Transverse colon (tissue), 3 donors: Measurements from ENCODE around the gene ZNRD2.

ENCODE experiments used
- EP300 ChIP-seq: sonication (generic); formaldehyde crosslinking; IDR thresholded peaks from one replicate; pipeline ENCODE4 v1.6.1; 2017; ENCODE audit warnings: antibody characterized with exemption, low read depth
- POLR2A ChIP-seq: fragments of 450-650 bp; IDR thresholded peaks from one replicate; pipeline ENCODE4 v1.6.1; 2016; ENCODE audit warnings: antibody characterized with exemption, mild to moderate bottlenecking, moderate library complexity
- TF ChIP-seq, protein P1 (sequence below), 5 experiments: fragments of 200-600 bp in 3 of 5; fragments of 450-650 bp in 2 of 5; sonication (generic) in 3 of 5; IDR thresholded peaks; 1 replicate in 2 of 5; 2 replicates in 3 of 5; pipeline ENCODE4 v1.5.1; 2016 to 2017; ENCODE audit warnings: antibody characterized with exemption in 5 of 5, inconsistent platforms in 3 of 5, mild to moderate bottlenecking in 2 of 5, moderate library complexity in 1 of 5

- TF ChIP-seq, protein P1, sequence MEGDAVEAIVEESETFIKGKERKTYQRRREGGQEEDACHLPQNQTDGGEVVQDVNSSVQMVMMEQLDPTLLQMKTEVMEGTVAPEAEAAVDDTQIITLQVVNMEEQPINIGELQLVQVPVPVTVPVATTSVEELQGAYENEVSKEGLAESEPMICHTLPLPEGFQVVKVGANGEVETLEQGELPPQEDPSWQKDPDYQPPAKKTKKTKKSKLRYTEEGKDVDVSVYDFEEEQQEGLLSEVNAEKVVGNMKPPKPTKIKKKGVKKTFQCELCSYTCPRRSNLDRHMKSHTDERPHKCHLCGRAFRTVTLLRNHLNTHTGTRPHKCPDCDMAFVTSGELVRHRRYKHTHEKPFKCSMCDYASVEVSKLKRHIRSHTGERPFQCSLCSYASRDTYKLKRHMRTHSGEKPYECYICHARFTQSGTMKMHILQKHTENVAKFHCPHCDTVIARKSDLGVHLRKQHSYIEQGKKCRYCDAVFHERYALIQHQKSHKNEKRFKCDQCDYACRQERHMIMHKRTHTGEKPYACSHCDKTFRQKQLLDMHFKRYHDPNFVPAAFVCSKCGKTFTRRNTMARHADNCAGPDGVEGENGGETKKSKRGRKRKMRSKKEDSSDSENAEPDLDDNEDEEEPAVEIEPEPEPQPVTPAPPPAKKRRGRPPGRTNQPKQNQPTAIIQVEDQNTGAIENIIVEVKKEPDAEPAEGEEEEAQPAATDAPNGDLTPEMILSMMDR (IDR thresholded peaks at IDR 0.05), result no peak
- TF ChIP-seq EP300 (no peak), POLR2A (no peak)
Measured at GRCh38 chr11:65598258-65598699, 28.0 kb downstream of the ZNRD2 start.
